H1 (cell line): ENCODE data around the gene AP4M1. TPM values are rescaled to one million over a fixed set of nuclear protein-coding genes. Genes with fewer than 3 reads are reported as not detected.

Experiments used
- CTCF ChIA-PET: fragments of 300-600 bp; sonication (Branson Sonifier 250); formaldehyde crosslinking; loops from one replicate; lab custom pipeline; 2021; ENCODE audit not compliant: partially characterized antibody; lab: Charles Lee
- POLR2A ChIA-PET: fragments of 300-600 bp; sonication (Branson Sonifier 250); formaldehyde crosslinking; loops from one replicate; lab custom pipeline; 2021; ENCODE audit warnings: inconsistent platforms; ENCODE audit not compliant: partially characterized antibody; lab: Charles Lee
- DNase-seq, 2 experiments: peaks; one replicate each; pipeline versions ENCODE4 v3.0.0 to v3.0.0-alpha.2; 2010 to 2022; ENCODE audit warnings: low spot score in 2 of 2, low read depth in 1 of 2, mixed read lengths in 1 of 2
- FAIRE-seq: peaks from 2 replicates; lab custom pipeline; 2011; peaks lifted over from hg19 to GRCh38; lab: Jason Lieb, UNC
- H2AFZ ChIP-seq: 2 replicates; pipeline ENCODE4 v1.8.1; 2012; ENCODE audit warnings: low read length, inconsistent platforms
- H2AK5ac ChIP-seq: 2 replicates; pipeline ENCODE4 v1.6.1; 2013; ENCODE audit warnings: low read depth, low read length
- H2BK120ac ChIP-seq: replicated peaks from 2 replicates; pipeline ENCODE3; 2013; ENCODE audit warnings: low read depth, low read length, inconsistent platforms
- H2BK12ac ChIP-seq: 2 replicates; pipeline ENCODE4 v1.6.1; 2013; ENCODE audit warnings: low read depth, low read length
- H2BK15ac ChIP-seq: 2 replicates; pipeline ENCODE4 v1.6.1; 2013; ENCODE audit warnings: low read length
- H2BK20ac ChIP-seq: 2 replicates; pipeline ENCODE4 v1.6.1; 2013; ENCODE audit warnings: low read length
- H2BK5ac ChIP-seq: 2 replicates; pipeline ENCODE4 v1.6.1; 2013; ENCODE audit warnings: low read depth, low read length
- H3K14ac ChIP-seq: 2 replicates; pipeline ENCODE4 v1.6.1; 2013; ENCODE audit warnings: inconsistent platforms; ENCODE audit not compliant: insufficient read length
- H3K18ac ChIP-seq: 2 replicates; pipeline ENCODE4 v1.6.1; 2013; ENCODE audit warnings: low read length; ENCODE audit errors: extremely low read depth
- H3K23ac ChIP-seq: 2 replicates; pipeline ENCODE4 v1.6.1; 2013; ENCODE audit warnings: inconsistent platforms; ENCODE audit not compliant: insufficient read length
- H3K23me2 ChIP-seq: 2 replicates; pipeline ENCODE4 v1.6.1; 2013; ENCODE audit warnings: low read depth, low read length
- H3K27ac ChIP-seq: 2 replicates; pipeline ENCODE4 v1.6.1; 2011; ENCODE audit warnings: low read depth, low read length, inconsistent platforms
- H3K27me3 ChIP-seq, 4 experiments: replicated peaks in 1 of 4; 1 replicate in 1 of 4; 2 replicates in 3 of 4; pipeline versions ENCODE4 v1.6.1 to v1.8.1; 2011 to 2013; ENCODE audit warnings: low read length in 3 of 4, mild to moderate bottlenecking in 3 of 4, inconsistent platforms in 2 of 4, mixed read lengths in 2 of 4, moderate library complexity in 1 of 4; ENCODE audit not compliant: control insufficient read depth in 3 of 4, insufficient read depth in 3 of 4; ENCODE audit errors: extremely low read depth in 1 of 4
- H3K36me3 ChIP-seq, 4 experiments: 2 replicates each; pipeline versions ENCODE4 v1.6.1 to v1.8.1; 2011 to 2013; ENCODE audit warnings: mild to moderate bottlenecking in 4 of 4, low read length in 3 of 4, moderate library complexity in 2 of 4, control low read depth in 1 of 4, inconsistent platforms in 1 of 4; ENCODE audit not compliant: insufficient read depth in 4 of 4, control insufficient read depth in 2 of 4
- H3K4ac ChIP-seq: replicated peaks from 2 replicates; pipeline ENCODE3; 2013; ENCODE audit warnings: low read length, low read depth, mixed read lengths, inconsistent platforms; ENCODE audit not compliant: insufficient read length
- H3K4me1 ChIP-seq, 4 experiments: replicated peaks in 1 of 4; 1 replicate in 1 of 4; 2 replicates in 3 of 4; pipeline versions ENCODE4 v1.6.1 to v1.8.1; 2011 to 2013; ENCODE audit warnings: low read length in 3 of 4, inconsistent platforms in 2 of 4, mixed read lengths in 1 of 4; ENCODE audit not compliant: insufficient read depth in 4 of 4, control insufficient read depth in 3 of 4
- H3K4me2 ChIP-seq, 2 experiments: 2 replicates each; pipeline versions ENCODE4 v1.6.1 to v1.8.1; 2011 to 2013; ENCODE audit warnings: low read depth in 2 of 2, low read length in 2 of 2, control low read depth in 1 of 2, inconsistent platforms in 1 of 2, mild to moderate bottlenecking in 1 of 2; ENCODE audit not compliant: insufficient read depth in 1 of 2
- H3K4me3 ChIP-seq, 4 experiments: fragments of 200-600, 300-600 bp in 1 of 4; sonication (generic), shearing (Covaris generic), sonication (Bioruptor Twin) in 1 of 4; 2 replicates each; pipeline versions ENCODE4 v1.5.1 to v1.8.1; 2011 to 2016; ENCODE audit warnings: low read length in 4 of 4, low read depth in 3 of 4, control low read depth in 2 of 4, inconsistent platforms in 2 of 4, mild to moderate bottlenecking in 2 of 4, mixed read lengths in 1 of 4, moderate library complexity in 1 of 4; ENCODE audit not compliant: insufficient read depth in 2 of 4; ENCODE audit errors: extremely low read depth in 1 of 4
- H3K56ac ChIP-seq: replicated peaks from 2 replicates; pipeline ENCODE3; 2013; ENCODE audit warnings: low read depth, mild to moderate bottlenecking, mixed read lengths, low read length, inconsistent platforms; ENCODE audit not compliant: insufficient read length
- H3K79me1 ChIP-seq: 2 replicates; pipeline ENCODE4 v1.6.1; 2013; ENCODE audit warnings: low read depth, low read length, control low read depth
- H3K79me2 ChIP-seq, 2 experiments: 2 replicates each; pipeline versions ENCODE4 v1.6.1 to v1.8.1; 2012 to 2013; ENCODE audit warnings: low read length in 2 of 2, mild to moderate bottlenecking in 2 of 2, inconsistent platforms in 1 of 2; ENCODE audit not compliant: insufficient read depth in 2 of 2, control insufficient read depth in 1 of 2
- H3K9ac ChIP-seq, 4 experiments: replicated peaks in 1 of 4; 1 replicate in 1 of 4; 2 replicates in 3 of 4; pipeline versions ENCODE4 v1.6.1 to v1.8.1; 2011 to 2013; ENCODE audit warnings: low read depth in 3 of 4, low read length in 3 of 4, control low read depth in 2 of 4, mild to moderate bottlenecking in 2 of 4, moderate library complexity in 2 of 4, inconsistent platforms in 1 of 4; ENCODE audit errors: extremely low read depth in 1 of 4
- H3K9me3 ChIP-seq, 2 experiments: 2 replicates each; pipeline versions ENCODE4 v1.6.1 to v1.8.1; 2012 to 2013; ENCODE audit warnings: mild to moderate bottlenecking in 2 of 2, moderate library complexity in 2 of 2, control low read depth in 1 of 2, inconsistent platforms in 1 of 2, low read depth in 1 of 2, low read length in 1 of 2, mixed read lengths in 1 of 2; ENCODE audit not compliant: insufficient read depth in 2 of 2
- H4K20me1 ChIP-seq, 2 experiments: replicated peaks in 1 of 2; 2 replicates each; pipeline versions ENCODE3 to v1.8.1; 2011 to 2013; ENCODE audit warnings: inconsistent platforms in 2 of 2, low read length in 2 of 2, mild to moderate bottlenecking in 1 of 2; ENCODE audit not compliant: insufficient read depth in 2 of 2, control insufficient read depth in 1 of 2
- H4K5ac ChIP-seq: 2 replicates; pipeline ENCODE4 v1.6.1; 2013; ENCODE audit warnings: low read length, low read depth, mixed read lengths, inconsistent platforms; ENCODE audit not compliant: insufficient read length
- H4K8ac ChIP-seq: 2 replicates; pipeline ENCODE4 v1.8.0; 2013; ENCODE audit warnings: mild to moderate bottlenecking, moderate library complexity, low read length, inconsistent platforms; ENCODE audit not compliant: insufficient read depth; ENCODE audit errors: extremely low read depth
- H4K91ac ChIP-seq: replicated peaks from 2 replicates; pipeline ENCODE3; 2013; ENCODE audit warnings: low read length, mixed read lengths, inconsistent platforms; ENCODE audit not compliant: insufficient read length
- CEBPB ChIP-seq: IDR thresholded peaks from 2 replicates; pipeline ENCODE4 v1.6.1; 2012; ENCODE audit warnings: low read depth, low read length
- CTCF ChIP-seq, 3 experiments: IDR thresholded peaks; 1 replicate in 2 of 3; 2 replicates in 1 of 3; pipeline versions ENCODE4 v1.5.1 to v1.6.1; 2011; ENCODE audit warnings: low read length in 3 of 3, mild to moderate bottlenecking in 3 of 3, inconsistent platforms in 2 of 3, low read depth in 1 of 3, moderate library complexity in 1 of 3; ENCODE audit not compliant: insufficient read depth in 1 of 3; ENCODE audit errors: control extremely low read depth in 1 of 3
- EP300 ChIP-seq, 2 experiments: IDR thresholded peaks; 1 replicate in 1 of 2; 2 replicates in 1 of 2; pipeline ENCODE4 v1.6.1; 2011 to 2012; ENCODE audit warnings: low read depth in 2 of 2, low read length in 2 of 2, mild to moderate bottlenecking in 2 of 2, borderline replicate concordance in 1 of 2, inconsistent platforms in 1 of 2, moderate library complexity in 1 of 2
- GABPA ChIP-seq: IDR thresholded peaks from 2 replicates; pipeline ENCODE4 v1.6.1; 2011; ENCODE audit warnings: mild to moderate bottlenecking, low read length, moderate library complexity, borderline replicate concordance; ENCODE audit not compliant: insufficient read depth
- MAFK ChIP-seq: IDR thresholded peaks from 2 replicates; pipeline ENCODE4 v1.6.1; 2012; ENCODE audit warnings: low read depth, mild to moderate bottlenecking, improper control_type of control experiment, low read length
- SAP30 ChIP-seq: fragments of 300-600 bp; sonication (generic); IDR thresholded peaks from 2 replicates; pipeline ENCODE4 v1.7.1; 2012; ENCODE audit warnings: low read length, moderate library complexity, mild to moderate bottlenecking, inconsistent platforms; ENCODE audit not compliant: insufficient read depth, insufficient replicate concordance
- SP1 ChIP-seq: IDR thresholded peaks from 2 replicates; pipeline ENCODE4 v1.6.1; 2011; ENCODE audit warnings: low read depth, low read length
- SUZ12 ChIP-seq: fragments of 200-600 bp; sonication (generic); IDR thresholded peaks from 2 replicates; pipeline ENCODE4 v1.6.1; 2012; ENCODE audit warnings: mild to moderate bottlenecking, inconsistent platforms, low read length, moderate library complexity, mixed read lengths
- TAF1 ChIP-seq: IDR thresholded peaks from 2 replicates; pipeline ENCODE4 v1.6.1; 2011; ENCODE audit warnings: mild to moderate bottlenecking, low read depth, low read length
- TEAD4 ChIP-seq: IDR thresholded peaks from 2 replicates; pipeline ENCODE4 v1.6.1; 2012; ENCODE audit warnings: low read depth, low read length, inconsistent platforms, mixed read lengths
- YY1 ChIP-seq: IDR thresholded peaks from 2 replicates; pipeline ENCODE4 v1.6.1; 2011; ENCODE audit warnings: low read depth, mild to moderate bottlenecking, low read length
- WGBS, 2 experiments: shearing (Covaris generic) in 1 of 2; methylation state at CpG; one replicate each; pipeline versions ENCODE4 v1.1.6 to v1.1.7; 2013 to 2015; ENCODE audit warnings: low lambda C conversion rate in 2 of 2, mixed read lengths in 2 of 2, inconsistent platforms in 1 of 2, low coverage in 1 of 2, missing lambda C conversion rate in 1 of 2; ENCODE audit not compliant: insufficient replicate concordance in 2 of 2, insufficient coverage in 1 of 2, insufficient read length in 1 of 2; ENCODE audit errors: extremely low coverage in 1 of 2, missing lambda C conversion rate in 1 of 2; 5-methylcytosine and 5-hydroxymethylcytosine counted together
- polyA plus RNA-seq, 7 experiments: library from polyadenylated mRNA; depleted of rRNA in 3 of 7; stranded (reverse) in 5 of 7; unstranded in 2 of 7; fragments of >200 nt in 5 of 7; fragments of 200-250 nt in 2 of 7; gene quantifications; 1 replicate in 5 of 7; 2 replicates in 1 of 7; 4 replicates in 1 of 7; pipeline versions ENCODE4 v1.2.1 to v1.2.3, GENCODE V29; 2011 to 2013; ENCODE audit warnings: missing spikeins in 2 of 7, mixed read lengths in 2 of 7
- total RNA-seq: library from RNA; stranded (reverse); fragmentation: NEBNext Ultra II Directional; extraction: Animal tissue kit (Norgen Biotek cat#: 25700); gene quantifications from 2 replicates; pipeline ENCODE4 v1.2.1, GENCODE V29; 2021

Gene AP4M1
- total and polyA plus RNA-seq, 2 of the 8 experiments (the other 6 are each of a cell fraction or from before 2014, with no cell fraction given): 15.2 to 16.6 TPM

GRCh38 chr7:100074841-100075240 lies 26.6 kb upstream of the AP4M1 start:
- peaks cover 17 to 35% of the 10 kb centered on the region in 2 experiments for H3K79me2 ChIP-seq
- no peak for TF ChIP-seq TEAD4
- no peak for TF ChIP-seq CTCF (IDR thresholded peaks at IDR 0.05; ENCODE audit: control extremely low read depth in 1 of 3, insufficient read depth in 1 of 3, low read depth in 1 of 3, low read length in 3 of 3)
- no peak for TF ChIP-seq CEBPB
- TF ChIP-seq EP300 (IDR thresholded peaks at IDR 0.05; ENCODE audit: borderline replicate concordance in 1 of 2, low read depth in 2 of 2, low read length in 2 of 2): no peak
- no peak for TF ChIP-seq YY1
- TF ChIP-seq SAP30: no peak
- no peak for TF ChIP-seq GABPA
- TF ChIP-seq TAF1: no peak
- TF ChIP-seq SP1: no peak
- TF ChIP-seq MAFK: no peak
- no peak for TF ChIP-seq SUZ12

More at GRCh38 chr7:100074841-100075240, 26.6 kb upstream of the AP4M1 start:
- H3K9ac ChIP-seq: no peak overlapping the region
- no peak overlapping the region for H3K56ac ChIP-seq
- H3K9me3 ChIP-seq: peaks cover 59 to 67% of the 10 kb centered on the region in 2 experiments
- no peaks in the 10 kb centered on the region; the same call in none of the 2 replicates for H3K79me1 ChIP-seq
- no peak overlapping the region for H2BK15ac ChIP-seq
- DNase-seq: no peak
- no peak overlapping the region for H4K8ac ChIP-seq
- no peak overlapping the region for H3K27ac ChIP-seq
- H4K5ac ChIP-seq: no peak overlapping the region
- H3K4me1 ChIP-seq: no peaks in the 10 kb centered on the region; a peak in 1 of 7 replicates
- no peak overlapping the region for H2AK5ac ChIP-seq
- 87% methylated on average over 7 of the region's 7 CpGs; no CpG with 5 or more reads in 1 of the 2 experiments for WGBS, 2 experiments
- ChIA-PET CTCF (interaction anchor here (0.6 to 2.1 kb wide), 5 partner anchors 8 to 608 kb away, joined by 3 to 5 read pairs (median 3); no protein-coding TSS in a partner anchor), POLR2A (interaction anchor here (0.9 to 19.6 kb wide), 12 partner anchors 8 to 56 kb away, joined by 3 to 294 read pairs (median 4); partner anchors contain the start of genes AP4M1, COPS6, MCM7 and ZSCAN21)
- no peak overlapping the region for H3K23ac ChIP-seq
- no peak for FAIRE-seq
- H3K4me3 ChIP-seq: no peak overlapping the region
- H2AFZ ChIP-seq: no peak overlapping the region
- no peak overlapping the region for H2BK20ac ChIP-seq
- no peak overlapping the region for H3K14ac ChIP-seq
- no peak overlapping the region for H3K4me2 ChIP-seq
- peaks cover 0 to 1% of the 10 kb centered on the region in 2 experiments for H4K20me1 ChIP-seq
- no peak overlapping the region for H2BK5ac ChIP-seq
- no peak overlapping the region for H2BK120ac ChIP-seq
- no peak overlapping the region for H2BK12ac ChIP-seq
- H3K23me2 ChIP-seq: no peaks in the 10 kb centered on the region
- H3K18ac ChIP-seq: no peak overlapping the region
- H3K27me3 ChIP-seq: no peaks in the 10 kb centered on the region; a peak in 1 of 7 replicates
- H3K4ac ChIP-seq: no peak overlapping the region
- H3K36me3 ChIP-seq: peaks cover 76 to 100% (median 90%) of the 10 kb centered on the region in 4 experiments
- H4K91ac ChIP-seq: no peak overlapping the region
